GM12878 (cell line): ENCODE data around the gene PTPRJ. TPM values are rescaled to one million over a fixed set of nuclear protein-coding genes. Genes with fewer than 3 reads are reported as not detected.

ENCODE experiments used
- ATAC-seq: fragments of 200-7000 bp; cut with Tn5 transposase; 3 replicates; pipeline ENCODE4 v1.9.1; 2020; ENCODE audit warnings: mild to moderate bottlenecking, moderate library complexity
- BruUV-seq: library from RNA; stranded (reverse); fragments of 400-500 nt; replicated peaks from 2 replicates; lab custom pipeline; 2021; lab: Mats Ljungman, UMichigan
- CTCF ChIA-PET: fragments of 300-600 bp; sonication (Branson Sonifier 250); formaldehyde crosslinking; extraction: SDS; loops from one replicate; lab custom pipeline; 2021; ENCODE audit warnings: inconsistent platforms; lab: Yijun Ruan, JAX
- POLR2A ChIA-PET: fragments of 350-600 bp; formaldehyde crosslinking; extraction: SDS; loops from one replicate; lab custom pipeline; 2021; ENCODE audit warnings: inconsistent platforms; lab: Charles Lee
- RAD21 ChIA-PET: fragments of 300-600 bp; sonication (Branson Sonifier 250); formaldehyde crosslinking; loops from one replicate; lab custom pipeline; 2023; ENCODE audit warnings: antibody characterized with exemption; ENCODE audit not compliant: unreplicated experiment; lab: Charles Lee
- SMC1A ChIA-PET: fragments of 300-600 bp; sonication (Branson Sonifier 250); formaldehyde crosslinking; loops from one replicate; lab custom pipeline; 2023; ENCODE audit not compliant: unreplicated experiment, uncharacterized antibody; lab: Charles Lee
- DNase-seq: peaks from one replicate; pipeline ENCODE4 v3.0.0-alpha.2; 2011; ENCODE audit warnings: low read depth, low spot score
- FAIRE-seq: peaks from 3 replicates; lab custom pipeline; 2011; peaks lifted over from hg19 to GRCh38; lab: Jason Lieb, UNC
- H2AFZ ChIP-seq: 2 replicates; pipeline ENCODE4 v1.6.0; 2011; ENCODE audit warnings: low read depth, low read length, control low read depth; ENCODE audit not compliant: control insufficient read depth
- H3K27ac ChIP-seq: 2 replicates; pipeline ENCODE4 v1.5.1; 2011; ENCODE audit warnings: control low read depth; ENCODE audit not compliant: control insufficient read depth, insufficient read depth
- H3K27me3 ChIP-seq, 2 experiments: replicated peaks in 1 of 2; 2 replicates each; pipeline versions ENCODE4 v1.6.0 to v1.6.1; 2011; ENCODE audit warnings: low read length in 1 of 2; ENCODE audit not compliant: control insufficient read depth in 2 of 2, insufficient read depth in 2 of 2
- H3K36me3 ChIP-seq, 2 experiments: 2 replicates each; pipeline ENCODE4 v1.5.1; 2011; ENCODE audit warnings: low read length in 1 of 2; ENCODE audit not compliant: control insufficient read depth in 2 of 2, insufficient read depth in 2 of 2
- H3K4me1 ChIP-seq: 2 replicates; pipeline ENCODE4 v1.6.1; 2011; ENCODE audit warnings: mild to moderate bottlenecking, low read length, moderate library complexity, mixed read lengths; ENCODE audit not compliant: control insufficient read depth, insufficient read depth
- H3K4me2 ChIP-seq: 2 replicates; pipeline ENCODE4 v1.6.0; 2011; ENCODE audit warnings: control low read depth; ENCODE audit not compliant: control insufficient read depth, insufficient read depth
- H3K4me3 ChIP-seq: fragments of 200-600 bp; sonication (generic); 2 replicates; pipeline ENCODE4 v1.5.1; 2016
- H3K79me2 ChIP-seq: 2 replicates; pipeline ENCODE4 v1.6.0; 2011; ENCODE audit warnings: low read length; ENCODE audit not compliant: control insufficient read depth, insufficient read depth
- H3K9ac ChIP-seq: 2 replicates; pipeline ENCODE4 v1.8.0; 2011; ENCODE audit warnings: low read length, control low read depth, mixed read lengths; ENCODE audit not compliant: control insufficient read depth, insufficient read depth
- H3K9me3 ChIP-seq: replicated peaks from 3 replicates; pipeline ENCODE4 v1.5.1; 2011; ENCODE audit warnings: mild to moderate bottlenecking, low read length; ENCODE audit not compliant: control insufficient read depth, insufficient read depth
- H4K20me1 ChIP-seq: 2 replicates; pipeline ENCODE4 v1.6.0; 2011; ENCODE audit not compliant: control insufficient read depth, insufficient read depth
- CHD4 ChIP-seq: fragments of 200-600 bp; sonication (generic); IDR thresholded peaks from 2 replicates; pipeline ENCODE4 v1.6.1; 2016; ENCODE audit warnings: mild to moderate bottlenecking
- E2F4 ChIP-seq: IDR thresholded peaks from 2 replicates; pipeline ENCODE4 v1.6.1; 2012; ENCODE audit warnings: low read depth, low read length, improper control_type of control experiment
- EP300 ChIP-seq, 2 experiments: fragments of 150-350 bp in 1 of 2; IDR thresholded peaks; 2 replicates each; pipeline ENCODE4 v1.6.1; 2011 to 2012; ENCODE audit warnings: low read depth in 2 of 2, low read length in 2 of 2, borderline replicate concordance in 1 of 2, improper control_type of control experiment in 1 of 2, inconsistent platforms in 1 of 2; ENCODE audit not compliant: control insufficient read depth in 1 of 2
- ETV6 ChIP-seq, 2 experiments: fragments of 450-650 bp in 1 of 2; IDR thresholded peaks in 1 of 2; conservative IDR thresholded peaks in 1 of 2; 2 replicates each; pipeline ENCODE4 v1.6.1; 2014; ENCODE audit warnings: antibody characterized with exemption in 1 of 2, borderline replicate concordance in 1 of 2, low read depth in 1 of 2, mild to moderate bottlenecking in 1 of 2, moderate library complexity in 1 of 2
- KLF5 ChIP-seq: fragments of 450-650 bp; IDR thresholded peaks from 2 replicates; pipeline ENCODE4 v1.6.1; 2014; ENCODE audit warnings: mild to moderate bottlenecking; ENCODE audit not compliant: partially characterized antibody
- MXI1 ChIP-seq: fragments of 150-350 bp; IDR thresholded peaks from 2 replicates; pipeline ENCODE4 v1.6.1; 2011; ENCODE audit warnings: low read depth, mild to moderate bottlenecking, inconsistent platforms, low read length, improper control_type of control experiment
- RELA ChIP-seq: fragments of 450-650 bp; IDR thresholded peaks from 2 replicates; pipeline ENCODE4 v1.8.0; 2014; ENCODE audit warnings: borderline replicate concordance; ENCODE audit not compliant: partially characterized antibody
- SPI1 ChIP-seq: IDR thresholded peaks from 2 replicates; pipeline ENCODE4 v1.6.1; 2011; ENCODE audit warnings: low read depth, mild to moderate bottlenecking, low read length, moderate library complexity, borderline replicate concordance; ENCODE audit not compliant: insufficient read depth
- USF1 ChIP-seq: IDR thresholded peaks from 2 replicates; pipeline ENCODE4 v1.6.1; 2011; ENCODE audit warnings: borderline replicate concordance, low read depth, mild to moderate bottlenecking, moderate library complexity, mixed read lengths, low read length; ENCODE audit not compliant: insufficient read depth; ENCODE audit errors: extremely low read length
- WGBS: methylation state at CpG from one replicate; pipeline ENCODE4 v1.1.6; 2016; ENCODE audit warnings: low lambda C conversion rate; ENCODE audit not compliant: insufficient replicate concordance, insufficient coverage; ENCODE audit errors: missing lambda C conversion rate; 5-methylcytosine and 5-hydroxymethylcytosine counted together
- in situ Hi-C: fragments of 300-500 bp; cut with MboI; formaldehyde crosslinking; loops from 9 replicates; pipeline ENCODE4 v1.14.3; 2018; ENCODE audit warnings: mixed read lengths
- intact Hi-C: fragments of 100-400 bp; cut with micrococcal nuclease; formaldehyde crosslinking; loops from one replicate; pipeline ENCODE4 v1.14.2; 2022; ENCODE audit not compliant: unreplicated experiment
- polyA plus RNA-seq, 11 experiments: library from polyadenylated mRNA; depleted of rRNA in 4 of 11; unstranded in 6 of 11; stranded (reverse) in 5 of 11; fragments of >200 nt; fragmentation: Nextera tagmentation in 4 of 11; fragmentation: Illumina TruSeq in 1 of 11; extraction: Ambion mirVana in 4 of 11; extraction: Trizol in 1 of 11; gene quantifications; 1 replicate in 1 of 11; 2 replicates in 10 of 11; pipeline versions ENCODE4 v1.2.1 to v1.2.3, GENCODE V29; 2011 to 2016; ENCODE audit warnings: inconsistent platforms in 2 of 11, missing spikeins in 2 of 11, low read depth in 1 of 11
- total RNA-seq, 4 experiments: library from RNA; depleted of rRNA in 3 of 4; stranded (reverse); fragments of >200 nt in 3 of 4; fragmentation: Illumina TruSeq in 1 of 4; extraction: Trizol in 1 of 4; gene quantifications; 2 replicates each; pipeline versions ENCODE4 v1.2.1 to v1.2.3, GENCODE V29; 2013 to 2021

Gene PTPRJ
- total and polyA plus RNA-seq, 10 of the 15 experiments (the other 5 are each of a cell fraction or from before 2014, with no cell fraction given), result 0.22 to 22.4 (median 7.4) TPM

GRCh38 chr11:48080301-48080861 lies 100.0 kb downstream of the PTPRJ start:
- ChIA-PET CTCF (interaction anchor here (0.7 to 1.3 kb wide), 2 partner anchors 8 to 9 kb away, joined by 3 to 5 read pairs; no protein-coding TSS in a partner anchor), POLR2A (no interaction called here)
- no TSS peak for BruUV-seq

More at GRCh38 chr11:48080301-48080861, 100.0 kb downstream of the PTPRJ start:
- no peak overlapping the region for H3K27ac ChIP-seq
- no peaks in the 10 kb centered on the region for H3K27me3 ChIP-seq
- TF ChIP-seq CHD4 (no peak), E2F4 (no peak), USF1 (no peak), EP300 (IDR thresholded peaks at IDR 0.05; ENCODE audit: borderline replicate concordance in 1 of 2, control insufficient read depth in 1 of 2, low read depth in 2 of 2, low read length in 2 of 2) (no peak), ETV6 (conservative IDR thresholded peaks at IDR 0.05 in 1 of 2, IDR thresholded peaks at IDR 0.05 in 1 of 2; ENCODE audit: borderline replicate concordance in 1 of 2, low read depth in 1 of 2) (no peak), SPI1 (no peak), MXI1 (no peak), RELA (no peak), KLF5 (no peak)
- WGBS, result 54% methylated on average over 6 of the region's 6 CpGs
- no peak for ATAC-seq
- SMC1A ChIA-PET, result interaction anchor here (0.6 to 1.8 kb wide), 3 partner anchors 8 to 1320 kb away, joined by 3 to 6 read pairs (median 5); no protein-coding TSS in a partner anchor
- no peak for DNase-seq
- H3K4me1 ChIP-seq, result peaks cover 10% of the 10 kb centered on the region
- no peak for FAIRE-seq
- RAD21 ChIA-PET, result interaction anchor here (0.6 kb wide), 1 partner anchor 20 kb away, joined by 3 read pairs; no protein-coding TSS in a partner anchor
- intact Hi-C loops (no loop called here), in situ Hi-C loops (no loop called here)
- H3K4me3 ChIP-seq, result no peak overlapping the region
- no peaks in the 10 kb centered on the region; the same call in 1 of the 2 replicates for H3K79me2 ChIP-seq
- H4K20me1 ChIP-seq, result no peaks in the 10 kb centered on the region
- no peak overlapping the region for H3K4me2 ChIP-seq
- no peak overlapping the region for H2AFZ ChIP-seq
- H3K9ac ChIP-seq, result no peak overlapping the region
- H3K9me3 ChIP-seq, result no peaks in the 10 kb centered on the region
- H3K36me3 ChIP-seq, result peaks cover 0 to 3% of the 10 kb centered on the region in 2 experiments; a peak in 1 of 4 replicates
